GM20000 (cell line): Measurements from ENCODE around the gene GRIN2D.

Source experiments
- DNase-seq: peaks from one replicate; pipeline ENCODE4 v3.0.0; 2012; ENCODE audit warnings: low spot score
- TF ChIP-seq, protein P1 (sequence below): IDR thresholded peaks from 2 replicates; pipeline ENCODE4 v1.5.1; 2012; ENCODE audit warnings: mild to moderate bottlenecking, control low read depth; ENCODE audit errors: extremely low read depth, missing control alignments

GRIN2D gene

DNA sequence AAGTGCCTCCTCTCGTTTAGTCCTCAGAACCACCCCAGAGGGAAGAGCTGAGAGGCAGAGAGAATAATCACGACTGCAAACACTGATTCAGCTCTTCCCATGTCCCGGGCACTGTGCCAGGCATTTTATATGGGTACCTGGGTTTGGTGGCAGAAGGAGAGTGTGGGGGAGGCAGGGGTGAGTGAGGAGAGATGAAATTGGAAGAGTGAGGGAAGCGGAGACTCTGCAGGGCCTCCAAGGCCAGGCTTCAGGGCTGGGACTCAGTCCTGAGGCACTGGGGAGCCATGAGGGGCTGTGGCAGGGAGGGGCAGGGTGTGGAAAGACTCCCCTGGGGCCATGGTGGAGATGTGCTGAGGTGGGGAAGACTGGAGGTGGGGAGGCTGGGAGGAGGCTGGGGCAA is 20.6 kb upstream of the GRIN2D start:
- DNase-seq: no peak
- TF ChIP-seq, protein P1, sequence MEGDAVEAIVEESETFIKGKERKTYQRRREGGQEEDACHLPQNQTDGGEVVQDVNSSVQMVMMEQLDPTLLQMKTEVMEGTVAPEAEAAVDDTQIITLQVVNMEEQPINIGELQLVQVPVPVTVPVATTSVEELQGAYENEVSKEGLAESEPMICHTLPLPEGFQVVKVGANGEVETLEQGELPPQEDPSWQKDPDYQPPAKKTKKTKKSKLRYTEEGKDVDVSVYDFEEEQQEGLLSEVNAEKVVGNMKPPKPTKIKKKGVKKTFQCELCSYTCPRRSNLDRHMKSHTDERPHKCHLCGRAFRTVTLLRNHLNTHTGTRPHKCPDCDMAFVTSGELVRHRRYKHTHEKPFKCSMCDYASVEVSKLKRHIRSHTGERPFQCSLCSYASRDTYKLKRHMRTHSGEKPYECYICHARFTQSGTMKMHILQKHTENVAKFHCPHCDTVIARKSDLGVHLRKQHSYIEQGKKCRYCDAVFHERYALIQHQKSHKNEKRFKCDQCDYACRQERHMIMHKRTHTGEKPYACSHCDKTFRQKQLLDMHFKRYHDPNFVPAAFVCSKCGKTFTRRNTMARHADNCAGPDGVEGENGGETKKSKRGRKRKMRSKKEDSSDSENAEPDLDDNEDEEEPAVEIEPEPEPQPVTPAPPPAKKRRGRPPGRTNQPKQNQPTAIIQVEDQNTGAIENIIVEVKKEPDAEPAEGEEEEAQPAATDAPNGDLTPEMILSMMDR: no peak

DNA sequence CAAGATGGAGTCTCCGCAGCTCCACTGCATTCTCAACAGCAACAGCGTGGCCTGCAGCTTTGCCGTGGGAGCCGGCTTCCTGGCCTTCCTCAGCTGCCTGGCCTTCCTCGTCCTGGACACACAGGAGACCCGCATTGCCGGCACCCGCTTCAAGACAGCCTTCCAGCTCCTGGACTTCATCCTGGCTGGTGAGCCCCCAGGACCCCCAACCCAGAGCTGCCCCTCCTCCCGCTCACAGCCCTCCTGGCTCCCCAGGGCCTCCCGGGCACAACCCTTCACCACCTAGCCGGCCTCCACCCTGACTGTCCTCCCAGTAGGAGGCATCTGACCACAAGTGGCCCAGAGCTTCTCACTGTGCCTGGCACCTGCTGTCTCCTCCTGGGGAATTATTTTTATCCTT is 19.9 kb upstream of the GRIN2D start:
- TF ChIP-seq, protein P1: no peak
- no peak for DNase-seq

DNA sequence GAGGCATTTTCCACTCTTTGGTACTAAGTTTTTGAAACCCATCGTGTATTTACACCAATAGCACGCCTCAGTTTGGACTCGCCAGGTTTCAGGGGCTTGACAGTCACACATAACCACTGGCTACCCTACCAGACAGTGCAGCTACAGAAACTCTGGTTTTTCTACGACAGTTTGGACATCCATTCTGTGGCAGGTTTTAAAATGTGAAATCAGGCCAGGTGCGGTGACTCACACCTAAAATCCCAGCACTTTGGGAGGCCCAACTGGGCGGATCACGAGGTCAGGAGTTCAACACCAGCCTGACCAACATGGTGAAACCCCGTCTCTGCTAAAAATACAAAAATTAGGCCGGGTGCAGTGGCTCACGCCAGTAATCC is 15.3 kb upstream of the GRIN2D start:
- no peak for DNase-seq
- TF ChIP-seq, protein P1: no peak

DNA sequence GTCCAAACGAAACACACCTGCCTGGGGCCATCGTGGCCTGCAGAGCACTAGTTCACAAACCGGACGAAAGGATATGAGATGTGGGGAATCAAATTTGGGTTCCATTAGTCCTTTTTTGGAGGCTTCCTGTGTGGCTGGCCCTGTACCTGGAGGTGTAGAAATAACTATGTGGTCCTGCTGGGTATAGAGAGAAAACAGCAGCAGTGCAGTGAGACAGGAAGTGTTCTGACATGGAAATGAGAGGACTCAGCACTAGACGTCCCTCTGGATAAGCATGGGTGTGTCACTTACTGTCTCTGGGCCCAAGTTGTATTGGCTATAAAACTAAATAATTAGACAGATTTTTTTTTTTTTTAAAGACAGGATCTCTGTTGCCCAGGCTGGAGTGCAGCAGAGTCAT is 14.4 kb upstream of the GRIN2D start:
- TF ChIP-seq, protein P1: no peak
- no peak for DNase-seq

DNA sequence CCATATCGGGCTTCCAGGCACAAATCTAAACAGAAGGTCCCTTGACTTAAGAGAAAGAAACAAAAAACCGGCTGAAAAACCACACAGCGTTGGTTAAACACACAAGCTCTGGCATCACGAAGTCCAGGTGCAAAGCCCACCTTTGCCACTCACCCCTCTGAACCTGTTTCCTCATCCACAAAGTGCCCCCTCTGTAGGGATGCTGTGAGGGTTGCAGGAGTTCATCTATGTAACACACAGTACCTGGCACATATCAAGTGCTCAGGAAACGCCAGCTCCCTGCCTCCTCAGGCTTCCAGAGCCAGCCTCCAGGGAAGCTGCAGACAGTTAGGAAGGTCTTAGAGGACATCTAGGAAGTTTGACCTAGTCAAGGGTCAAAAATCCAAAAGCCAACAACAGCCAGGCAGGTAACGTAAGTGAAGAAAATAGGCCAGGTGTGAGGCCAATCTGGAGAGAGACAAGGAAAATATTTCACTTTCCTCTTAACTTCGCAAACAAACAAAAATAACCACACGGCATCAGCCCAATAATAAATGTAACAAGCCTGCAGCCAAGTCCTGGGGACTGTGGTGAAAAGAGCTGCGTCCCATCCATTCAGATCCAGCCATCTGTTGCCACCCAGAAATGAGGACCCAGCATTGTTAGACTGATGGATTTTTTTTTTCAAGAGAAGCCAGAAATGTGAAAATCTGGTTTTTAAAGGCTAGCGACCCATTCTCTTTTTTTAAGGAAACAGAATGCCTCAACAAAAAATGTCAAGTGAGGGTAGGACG is 12.1 kb upstream of the GRIN2D start:
- no peak for DNase-seq
- TF ChIP-seq, protein P1: no peak

DNA sequence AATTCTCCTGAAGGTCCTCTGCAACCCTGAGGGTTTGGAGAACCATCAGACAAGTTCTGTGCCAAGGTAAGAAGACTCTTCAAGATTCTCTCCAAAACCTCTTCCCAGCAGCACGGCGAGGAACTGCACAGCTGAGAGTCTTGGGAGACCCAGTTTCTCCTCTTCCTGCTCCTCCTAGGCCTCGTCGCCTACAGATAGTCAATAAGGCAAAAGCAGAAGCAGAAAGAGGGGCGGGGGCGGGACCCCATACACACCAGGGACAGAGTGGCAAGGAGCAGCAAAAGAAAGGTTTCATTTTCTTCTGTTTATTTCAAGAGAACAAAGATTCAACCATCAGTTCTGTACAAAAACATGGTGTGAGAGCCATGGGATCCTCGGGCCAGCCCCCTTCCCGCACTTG is 11.2 kb upstream of the GRIN2D start:
- no peak for DNase-seq
- TF ChIP-seq, protein P1: no peak

DNA sequence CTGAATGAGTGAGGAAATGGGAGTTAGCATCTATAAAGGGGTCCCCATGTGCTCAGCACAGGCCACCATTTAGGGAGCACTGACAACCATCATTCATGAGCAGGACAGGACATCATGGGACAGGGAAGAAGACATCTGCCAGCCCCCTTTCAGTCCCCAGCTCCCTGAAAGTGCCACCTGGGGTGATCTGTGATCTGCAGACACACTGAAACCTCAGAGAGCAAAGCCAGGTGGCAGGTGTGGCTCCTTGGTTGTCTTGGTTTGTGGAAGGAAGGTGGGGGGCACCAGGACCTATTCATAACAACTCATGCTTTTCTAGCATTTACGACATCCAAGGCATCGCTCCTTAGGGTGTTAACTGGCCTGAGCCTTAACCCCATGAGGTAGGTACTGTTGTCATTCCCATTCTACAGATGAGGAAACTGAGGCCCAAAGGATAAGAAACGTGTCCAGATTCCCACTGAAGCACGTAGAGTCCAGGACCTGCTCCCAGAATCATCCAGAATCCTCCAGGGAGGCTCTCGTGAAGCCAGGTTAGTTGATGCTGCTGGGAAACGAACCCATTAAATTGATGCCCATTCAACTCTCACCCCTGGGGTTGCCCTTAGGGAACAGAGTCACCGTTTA is 7.9 kb upstream of the GRIN2D start:
- DNase-seq: no peak
- TF ChIP-seq, protein P1: no peak
